Stimulated activated CD8-positive, alpha-beta memory T cell treated with anti-CD3 and anti-CD28 coated beads, Interleukin-7, amount 100 ng/mL, for 1 hour (primary cell): ENCODE data around the gene NUTM2G.
"Not testable (repeated sequence)": the region's sequence is repeated elsewhere in the genome, so short reads cannot be mapped to it uniquely, and the experiment has no call there.

ENCODE experiments used
- DNase-seq, 2 donors: peaks; one replicate each; pipeline ENCODE4 v3.0.0-alpha.2; 2020; ENCODE audit warnings: low read depth in 2 of 2

Gene NUTM2G

GRCh38 chr9:96942181-96942580, 13.5 kb downstream of the NUTM2G start:
- not testable (repeated sequence) for DNase-seq

GRCh38 chr9:96949346-96949745, 20.7 kb downstream of the NUTM2G start:
- DNase-seq, result not testable (repeated sequence)

DNA sequence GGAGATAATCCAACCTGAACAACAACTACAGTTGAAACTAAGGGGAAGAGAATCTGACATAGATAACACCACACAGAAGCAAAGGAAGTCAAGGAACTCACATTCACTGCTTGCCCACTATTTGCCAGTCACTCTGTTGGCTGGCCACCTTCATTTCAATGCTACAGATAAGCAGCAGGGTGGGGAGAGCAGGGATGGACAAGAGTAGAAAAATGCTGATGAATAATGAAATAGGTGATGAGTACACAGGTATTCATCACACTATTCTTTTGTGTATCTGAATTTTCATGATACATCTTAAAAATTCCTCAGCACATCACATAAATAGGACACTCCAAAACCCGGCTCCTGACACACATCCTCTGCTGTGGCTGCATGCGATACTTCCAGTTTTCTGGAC, 21.9 kb downstream of the NUTM2G start:
- not testable (repeated sequence) for DNase-seq

GRCh38 chr9:96967591-96967990, 38.9 kb downstream of the NUTM2G start:
- DNase-seq, result not testable (repeated sequence)

DNA sequence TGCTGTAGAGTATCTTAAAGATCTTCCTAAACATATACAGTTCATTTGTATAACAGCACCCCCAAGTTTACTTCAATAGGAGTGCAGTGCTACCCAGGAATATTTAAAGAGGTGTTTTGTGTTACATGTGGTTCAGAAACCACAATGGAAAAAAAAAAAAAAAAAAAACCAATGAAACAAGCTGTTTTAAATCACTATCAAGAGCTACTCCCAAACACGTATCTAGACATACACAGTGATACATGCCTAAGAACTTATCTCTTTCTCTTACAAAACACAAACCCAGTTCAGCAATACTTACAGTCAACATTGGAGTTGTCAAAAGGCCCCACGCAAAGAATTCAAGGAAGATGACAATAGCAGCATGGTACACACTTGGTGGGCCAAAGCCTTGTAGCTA, 43.9 kb downstream of the NUTM2G start:
- DNase-seq, result not testable (repeated sequence)

GRCh38 chr9:96974037-96974436, 45.4 kb downstream of the NUTM2G start:
- DNase-seq, result not testable (repeated sequence)

- not testable (repeated sequence) for DNase-seq
Observed at GRCh38 chr9:96983496-96984122, 55.0 kb downstream of the NUTM2G start.

- DNase-seq, result not testable (repeated sequence)
Observed at GRCh38 chr9:96984139-96984538, 55.5 kb downstream of the NUTM2G start.

- not testable (repeated sequence) for DNase-seq
Observed at GRCh38 chr9:96984887-96985286, 56.2 kb downstream of the NUTM2G start.
